ENCODE measurements around the gene ERMAP.
"Not testable (repeated sequence)": the region's sequence is repeated elsewhere in the genome, so short reads cannot be mapped to it uniquely, and the experiment has no call there.

The ERMAP gene

GRCh38 chr1:42851420-42851819, 34.5 kb downstream of the ERMAP start:
- H3K4me3 ChIP-seq (ENCODE audit: low read depth, low read length): no peak overlapping the region
- in situ Hi-C loops (cut with HindIII; ENCODE audit: low sequenced_read_pairs): no loop called here
- TF ChIP-seq, protein P1, sequence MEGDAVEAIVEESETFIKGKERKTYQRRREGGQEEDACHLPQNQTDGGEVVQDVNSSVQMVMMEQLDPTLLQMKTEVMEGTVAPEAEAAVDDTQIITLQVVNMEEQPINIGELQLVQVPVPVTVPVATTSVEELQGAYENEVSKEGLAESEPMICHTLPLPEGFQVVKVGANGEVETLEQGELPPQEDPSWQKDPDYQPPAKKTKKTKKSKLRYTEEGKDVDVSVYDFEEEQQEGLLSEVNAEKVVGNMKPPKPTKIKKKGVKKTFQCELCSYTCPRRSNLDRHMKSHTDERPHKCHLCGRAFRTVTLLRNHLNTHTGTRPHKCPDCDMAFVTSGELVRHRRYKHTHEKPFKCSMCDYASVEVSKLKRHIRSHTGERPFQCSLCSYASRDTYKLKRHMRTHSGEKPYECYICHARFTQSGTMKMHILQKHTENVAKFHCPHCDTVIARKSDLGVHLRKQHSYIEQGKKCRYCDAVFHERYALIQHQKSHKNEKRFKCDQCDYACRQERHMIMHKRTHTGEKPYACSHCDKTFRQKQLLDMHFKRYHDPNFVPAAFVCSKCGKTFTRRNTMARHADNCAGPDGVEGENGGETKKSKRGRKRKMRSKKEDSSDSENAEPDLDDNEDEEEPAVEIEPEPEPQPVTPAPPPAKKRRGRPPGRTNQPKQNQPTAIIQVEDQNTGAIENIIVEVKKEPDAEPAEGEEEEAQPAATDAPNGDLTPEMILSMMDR (IDR thresholded peaks at IDR 0.05; ENCODE audit: low read depth, low read length, missing control alignments): no peak
- no peak for DNase-seq (ENCODE audit: low read depth)

DNA sequence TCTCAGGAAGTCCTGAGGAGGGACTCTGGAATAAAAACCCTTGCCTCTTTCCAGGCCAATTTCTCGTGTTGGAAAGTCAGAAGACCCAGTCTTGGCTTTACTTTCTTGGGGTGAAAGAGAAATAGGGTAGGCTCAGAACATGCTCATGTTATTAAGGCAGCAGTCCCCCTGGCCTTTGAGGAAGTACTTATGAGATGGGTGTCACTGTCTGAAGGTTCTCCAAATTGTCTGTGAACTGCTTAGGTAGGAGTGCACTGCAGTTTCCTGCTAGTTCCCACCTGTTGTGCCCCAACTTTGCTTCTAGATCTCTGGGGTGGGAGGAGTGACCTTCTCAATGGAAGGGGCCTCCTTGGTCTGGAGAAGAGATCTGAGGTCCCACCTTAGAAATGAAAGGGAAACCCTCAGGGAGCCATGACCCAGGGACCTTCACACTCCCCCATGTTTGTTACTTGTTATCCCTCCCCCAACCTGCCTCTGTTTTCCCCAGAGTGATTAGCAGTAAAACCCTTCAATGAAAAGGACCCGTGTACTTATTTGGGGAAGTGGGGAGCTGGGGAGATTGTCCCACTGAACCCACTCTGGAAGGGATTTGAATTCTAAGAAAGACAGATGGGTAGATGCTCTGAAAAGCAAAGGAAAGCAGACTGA, 35.2 kb downstream of the ERMAP start:
- TF ChIP-seq, protein P1 (IDR thresholded peaks at IDR 0.05; ENCODE audit: low read depth, low read length, missing control alignments): no peak
- in situ Hi-C loops (cut with HindIII; ENCODE audit: low sequenced_read_pairs): no loop called here
- no peak overlapping the region for H3K4me3 ChIP-seq (ENCODE audit: low read depth, low read length)
- no peak for DNase-seq (ENCODE audit: low read depth)

GRCh38 chr1:42852608-42852980, 35.7 kb downstream of the ERMAP start:
- TF ChIP-seq, protein P1 (IDR thresholded peaks at IDR 0.05; ENCODE audit: low read depth, low read length, missing control alignments): no peak
- in situ Hi-C loops (cut with HindIII; ENCODE audit: low sequenced_read_pairs): no loop called here
- DNase-seq (ENCODE audit: low read depth): no peak
- H3K4me3 ChIP-seq (ENCODE audit: low read depth, low read length): no peak overlapping the region

GRCh38 chr1:42853116-42853884, 36.4 kb downstream of the ERMAP start:
- H3K4me3 ChIP-seq (ENCODE audit: low read depth, low read length): no peak overlapping the region
- in situ Hi-C loops (cut with HindIII; ENCODE audit: low sequenced_read_pairs): no loop called here
- TF ChIP-seq, protein P1 (IDR thresholded peaks at IDR 0.05; ENCODE audit: low read depth, low read length, missing control alignments): no peak
- DNase-seq (ENCODE audit: low read depth): no peak

GRCh38 chr1:42856554-42856953, 39.6 kb downstream of the ERMAP start:
- in situ Hi-C loops (cut with HindIII; ENCODE audit: low sequenced_read_pairs); H3K4me3 ChIP-seq (ENCODE audit: low read depth, low read length); DNase-seq (ENCODE audit: low read depth): not testable (repeated sequence)

GRCh38 chr1:42859366-42859765, 42.4 kb downstream of the ERMAP start:
- H3K4me3 ChIP-seq (ENCODE audit: low read depth, low read length); in situ Hi-C loops (cut with HindIII; ENCODE audit: low sequenced_read_pairs); DNase-seq (ENCODE audit: low read depth): not testable (repeated sequence)

- DNase-seq (ENCODE audit: low read depth): no peak
- TF ChIP-seq, protein P1 (IDR thresholded peaks at IDR 0.05; ENCODE audit: low read depth, low read length, missing control alignments): no peak
Measured at GRCh38 chr1:42860339-42861013, 43.6 kb downstream of the ERMAP start.

More at GRCh38 chr1:42860339-42861013, 43.6 kb downstream of the ERMAP start:
- in situ Hi-C loops (cut with HindIII; ENCODE audit: low sequenced_read_pairs): no loop called here
- no peak overlapping the region for H3K4me3 ChIP-seq (ENCODE audit: low read depth, low read length)

All from astrocyte of the cerebellum (primary cell).